ENCODE data around the gene SLC1A4. TPM values are rescaled to one million over a fixed set of nuclear protein-coding genes. Genes with fewer than 3 reads are reported as not detected.

Gene SLC1A4
- polyA plus RNA-seq, 1 donor from 2014 or later: 33.8 TPM

DNA sequence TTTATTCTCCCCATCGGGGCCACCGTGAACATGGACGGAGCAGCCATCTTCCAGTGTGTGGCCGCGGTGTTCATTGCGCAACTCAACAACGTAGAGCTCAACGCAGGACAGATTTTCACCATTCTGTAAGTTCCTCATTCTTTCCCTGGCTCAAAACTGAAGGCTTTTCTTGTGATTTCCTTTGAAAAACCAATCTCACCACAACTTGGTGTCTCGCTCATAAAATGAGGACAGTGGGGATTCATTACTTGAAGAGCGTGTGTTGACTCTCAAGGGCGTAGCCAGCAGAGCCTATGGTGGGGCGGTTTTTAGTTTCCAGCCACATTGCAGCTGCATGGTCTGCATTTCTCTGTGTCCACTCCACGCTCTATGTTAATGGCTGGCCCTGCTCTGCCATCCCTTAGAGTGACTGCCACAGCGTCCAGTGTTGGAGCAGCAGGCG, 29.0 kb downstream of the SLC1A4 start:
- H3K4me2 ChIP-seq (ENCODE audit: low read length): no peak overlapping the region
- no peaks in the 10 kb centered on the region for H3F3A ChIP-seq (ENCODE audit: insufficient read depth, low read length, poor library complexity, severe bottlenecking)
- no peaks in the 10 kb centered on the region for H3K27me3 ChIP-seq (ENCODE audit: insufficient read depth, low read depth, low read length)
- no peak overlapping the region for H3K4me3 ChIP-seq (ENCODE audit: low read length)
- H3K9me3 ChIP-seq (ENCODE audit: low read length): no peaks in the 10 kb centered on the region
- H3K27ac ChIP-seq (ENCODE audit: low read length): no peak overlapping the region
- H3K79me2 ChIP-seq (replicated peaks; ENCODE audit: insufficient read depth, low read length): no peaks in the 10 kb centered on the region
- no peaks in the 10 kb centered on the region for H4K20me1 ChIP-seq (ENCODE audit: insufficient read depth)
- H3K36me3 ChIP-seq (ENCODE audit: insufficient read depth, low read length): peaks cover 26% of the 10 kb centered on the region
- H3K9ac ChIP-seq (ENCODE audit: low read length): no peak overlapping the region
- no peak overlapping the region for H2AFZ ChIP-seq (ENCODE audit: low read depth, low read length)
- TF ChIP-seq EZH2 (IDR thresholded peaks at IDR 0.05; ENCODE audit: borderline replicate concordance, insufficient read depth, low read length, poor library complexity, severe bottlenecking) (no peak), POLR2AphosphoS5 (IDR thresholded peaks at IDR 0.05) (no peak), CTCF (IDR thresholded peaks at IDR 0.05; ENCODE audit: poor library complexity, severe bottlenecking) (no peak), TAF1 (IDR thresholded peaks at IDR 0.05; ENCODE audit: low read depth) (no peak), RAD21 (conservative IDR thresholded peaks at IDR 0.05) (no peak), SMC3 (conservative IDR thresholded peaks at IDR 0.05; ENCODE audit: poor library complexity) (no peak)
- no peaks in the 10 kb centered on the region for H3K9me2 ChIP-seq (ENCODE audit: insufficient read depth, low read length)

- H3K4me2 ChIP-seq (ENCODE audit: low read length): no peak overlapping the region
- no peaks in the 10 kb centered on the region for H3K9me3 ChIP-seq (ENCODE audit: low read length)
- no peaks in the 10 kb centered on the region for H3K79me2 ChIP-seq (replicated peaks; ENCODE audit: insufficient read depth, low read length)
- no peak overlapping the region for H3K4me3 ChIP-seq (ENCODE audit: low read length)
- H3K36me3 ChIP-seq (ENCODE audit: insufficient read depth, low read length): peaks cover 22% of the 10 kb centered on the region
- H3F3A ChIP-seq (ENCODE audit: insufficient read depth, low read length, poor library complexity, severe bottlenecking): no peaks in the 10 kb centered on the region
- no peaks in the 10 kb centered on the region for H3K9me2 ChIP-seq (ENCODE audit: insufficient read depth, low read length)
- H3K27me3 ChIP-seq (ENCODE audit: insufficient read depth, low read depth, low read length): no peaks in the 10 kb centered on the region
- no peaks in the 10 kb centered on the region for H4K20me1 ChIP-seq (ENCODE audit: insufficient read depth)
- H2AFZ ChIP-seq (ENCODE audit: low read depth, low read length): no peak overlapping the region
- TF ChIP-seq MXI1 (conservative IDR thresholded peaks at IDR 0.05; ENCODE audit: poor library complexity, severe bottlenecking) (no peak), EP300 (conservative IDR thresholded peaks at IDR 0.05; ENCODE audit: poor library complexity, severe bottlenecking) (no peak), CTCF (IDR thresholded peaks at IDR 0.05; ENCODE audit: poor library complexity, severe bottlenecking) (no peak), RAD21 (conservative IDR thresholded peaks at IDR 0.05) (no peak), SMC3 (conservative IDR thresholded peaks at IDR 0.05; ENCODE audit: poor library complexity) (no peak)
- TF ChIP-seq, protein P1, sequence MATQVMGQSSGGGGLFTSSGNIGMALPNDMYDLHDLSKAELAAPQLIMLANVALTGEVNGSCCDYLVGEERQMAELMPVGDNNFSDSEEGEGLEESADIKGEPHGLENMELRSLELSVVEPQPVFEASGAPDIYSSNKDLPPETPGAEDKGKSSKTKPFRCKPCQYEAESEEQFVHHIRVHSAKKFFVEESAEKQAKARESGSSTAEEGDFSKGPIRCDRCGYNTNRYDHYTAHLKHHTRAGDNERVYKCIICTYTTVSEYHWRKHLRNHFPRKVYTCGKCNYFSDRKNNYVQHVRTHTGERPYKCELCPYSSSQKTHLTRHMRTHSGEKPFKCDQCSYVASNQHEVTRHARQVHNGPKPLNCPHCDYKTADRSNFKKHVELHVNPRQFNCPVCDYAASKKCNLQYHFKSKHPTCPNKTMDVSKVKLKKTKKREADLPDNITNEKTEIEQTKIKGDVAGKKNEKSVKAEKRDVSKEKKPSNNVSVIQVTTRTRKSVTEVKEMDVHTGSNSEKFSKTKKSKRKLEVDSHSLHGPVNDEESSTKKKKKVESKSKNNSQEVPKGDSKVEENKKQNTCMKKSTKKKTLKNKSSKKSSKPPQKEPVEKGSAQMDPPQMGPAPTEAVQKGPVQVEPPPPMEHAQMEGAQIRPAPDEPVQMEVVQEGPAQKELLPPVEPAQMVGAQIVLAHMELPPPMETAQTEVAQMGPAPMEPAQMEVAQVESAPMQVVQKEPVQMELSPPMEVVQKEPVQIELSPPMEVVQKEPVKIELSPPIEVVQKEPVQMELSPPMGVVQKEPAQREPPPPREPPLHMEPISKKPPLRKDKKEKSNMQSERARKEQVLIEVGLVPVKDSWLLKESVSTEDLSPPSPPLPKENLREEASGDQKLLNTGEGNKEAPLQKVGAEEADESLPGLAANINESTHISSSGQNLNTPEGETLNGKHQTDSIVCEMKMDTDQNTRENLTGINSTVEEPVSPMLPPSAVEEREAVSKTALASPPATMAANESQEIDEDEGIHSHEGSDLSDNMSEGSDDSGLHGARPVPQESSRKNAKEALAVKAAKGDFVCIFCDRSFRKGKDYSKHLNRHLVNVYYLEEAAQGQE (IDR thresholded peaks at IDR 0.05; ENCODE audit: borderline replicate concordance): no peak
- H3K9ac ChIP-seq (ENCODE audit: low read length): no peak overlapping the region
- no peak overlapping the region for H3K27ac ChIP-seq (ENCODE audit: low read length)
Measured at GRCh38 chr2:65019010-65019409, 29.8 kb downstream of the SLC1A4 start.

All from neural cell (in vitro differentiated cells).